HG02885 (cell line): ENCODE measurements around the gene CRTAC1.

Experiments used
- ATAC-seq: cut with Tn5 transposase; IDR thresholded peaks from one replicate; pipeline ENCODE4 v1.9.1; 2021; ENCODE audit warnings: mild to moderate bottlenecking; ENCODE audit not compliant: unreplicated experiment, poor library complexity

Gene CRTAC1

GRCh38 chr10:97925308-97925938, 105.0 kb downstream of the CRTAC1 start:
- ATAC-seq: no peak

- no peak for ATAC-seq
These were observed 105.7 kb downstream of the CRTAC1 start for GRCh38 chr10:97924678-97925077.

DNA sequence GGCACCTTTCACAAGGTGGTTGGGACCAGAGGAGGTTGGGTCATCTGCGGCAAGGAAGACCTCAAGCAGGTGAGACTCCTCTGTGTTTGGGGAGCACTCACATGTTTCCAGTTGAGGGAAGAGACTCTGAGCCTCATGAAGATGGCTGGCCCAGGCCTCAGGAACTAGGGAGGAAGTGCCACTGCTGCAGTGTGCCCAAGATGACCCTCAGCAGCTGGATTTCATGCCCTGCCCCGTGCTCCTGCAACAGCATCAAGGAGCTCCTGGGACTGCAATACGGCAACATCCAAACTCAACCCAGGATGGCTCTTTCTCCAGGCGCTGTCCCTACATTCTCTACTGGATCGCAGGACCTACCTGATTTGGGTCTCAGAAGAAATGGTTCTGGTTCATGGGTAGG, 106.9 kb downstream of the CRTAC1 start:
- no peak for ATAC-seq

- no peak for ATAC-seq
These were observed 107.4 kb downstream of the CRTAC1 start for GRCh38 chr10:97923057-97923456.

- no peak for ATAC-seq
These were observed 108.2 kb downstream of the CRTAC1 start for GRCh38 chr10:97922022-97922758.

- no peak for ATAC-seq
These were observed 108.8 kb downstream of the CRTAC1 start for GRCh38 chr10:97921581-97922021.

DNA sequence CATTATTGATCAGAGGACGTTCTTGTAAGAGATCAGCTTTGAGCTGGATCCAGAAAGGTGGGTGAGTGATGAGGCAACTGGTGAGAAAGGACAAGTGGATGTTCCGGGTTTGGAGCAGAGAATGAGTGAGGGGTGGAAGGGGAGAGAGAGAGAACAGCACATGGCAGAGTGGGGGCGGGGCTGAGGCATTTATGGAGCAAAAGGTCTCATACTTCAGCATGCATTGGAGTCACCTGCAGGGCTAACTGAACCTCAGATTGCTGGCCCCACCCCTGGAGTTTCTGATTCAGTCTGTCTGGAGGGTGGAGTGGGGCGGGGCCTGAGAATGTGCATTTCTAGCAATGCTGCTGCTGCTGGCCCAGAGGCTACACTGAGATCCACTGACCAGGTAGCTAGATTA, 109.6 kb downstream of the CRTAC1 start:
- ATAC-seq: no peak

GRCh38 chr10:97919012-97919411, 111.4 kb downstream of the CRTAC1 start:
- ATAC-seq: no peak

- ATAC-seq: no peak
These were observed 113.8 kb downstream of the CRTAC1 start for GRCh38 chr10:97916586-97916985.

- ATAC-seq: no peak
These were observed 114.9 kb downstream of the CRTAC1 start for GRCh38 chr10:97915346-97916131.

GRCh38 chr10:97914837-97915211, 115.6 kb downstream of the CRTAC1 start:
- ATAC-seq: peak; percentile 75

- no peak for ATAC-seq
These were observed 116.1 kb downstream of the CRTAC1 start for GRCh38 chr10:97914171-97914836.

DNA sequence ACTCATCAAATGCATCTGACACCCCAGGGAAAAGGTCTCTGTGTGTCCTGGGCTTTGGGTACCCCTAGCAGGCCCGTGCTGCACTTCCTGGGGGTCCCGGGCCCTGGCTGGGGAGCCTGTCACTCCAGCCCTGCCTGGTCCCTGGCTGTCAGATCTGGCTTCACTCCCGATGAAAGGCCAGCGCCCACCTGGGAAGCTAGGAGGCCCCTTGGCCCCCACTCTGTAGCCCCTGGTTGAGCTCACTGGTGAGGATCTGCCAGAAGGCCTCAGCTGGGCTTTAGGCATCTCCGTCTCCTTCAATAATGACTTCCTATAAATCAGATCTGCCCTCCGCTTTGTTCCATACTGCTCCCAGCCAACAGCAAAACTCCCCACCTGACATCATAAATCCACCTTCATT, 116.8 kb downstream of the CRTAC1 start:
- ATAC-seq: no peak

DNA sequence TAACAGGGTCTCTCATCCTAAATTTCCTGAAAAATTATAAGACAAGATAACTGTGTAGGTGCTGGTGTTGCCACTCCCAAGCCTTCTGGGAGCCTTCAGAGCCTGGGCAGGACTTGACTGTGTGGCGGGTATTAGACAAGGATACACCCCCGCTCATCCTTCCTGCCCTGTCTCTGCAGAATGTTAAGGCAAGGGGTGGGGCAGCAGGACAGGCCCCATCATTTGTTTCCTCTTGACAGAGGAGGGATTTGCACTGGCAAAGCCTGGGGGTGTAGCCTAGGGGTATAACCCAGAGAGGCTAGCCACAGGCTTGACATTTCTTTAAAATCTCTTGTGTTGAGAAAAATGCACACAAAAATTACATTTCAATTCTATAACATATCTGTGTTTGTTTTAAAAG, 117.2 kb downstream of the CRTAC1 start:
- no peak for ATAC-seq

- ATAC-seq: no peak
These were observed 119.2 kb downstream of the CRTAC1 start for GRCh38 chr10:97911217-97911616.

DNA sequence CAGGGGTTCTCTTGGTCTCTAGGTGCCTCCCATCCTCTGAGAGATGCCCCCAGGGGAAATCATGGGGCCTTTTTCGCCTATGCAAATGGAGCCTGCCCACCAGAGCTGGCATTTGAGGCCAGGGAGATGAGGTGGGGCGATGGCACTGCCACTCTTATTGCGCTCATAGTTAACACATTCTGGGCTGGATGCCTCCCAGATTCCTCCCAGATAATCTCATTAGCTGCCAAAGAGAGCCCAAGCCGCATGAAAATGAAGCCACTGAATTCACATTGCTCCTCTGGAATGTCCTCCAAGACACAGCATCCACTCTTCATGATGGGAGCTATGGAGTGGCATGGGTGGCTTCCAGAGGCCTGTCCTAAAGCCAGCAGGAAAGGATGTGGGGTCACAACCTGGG, 119.8 kb downstream of the CRTAC1 start:
- ATAC-seq: no peak

DNA sequence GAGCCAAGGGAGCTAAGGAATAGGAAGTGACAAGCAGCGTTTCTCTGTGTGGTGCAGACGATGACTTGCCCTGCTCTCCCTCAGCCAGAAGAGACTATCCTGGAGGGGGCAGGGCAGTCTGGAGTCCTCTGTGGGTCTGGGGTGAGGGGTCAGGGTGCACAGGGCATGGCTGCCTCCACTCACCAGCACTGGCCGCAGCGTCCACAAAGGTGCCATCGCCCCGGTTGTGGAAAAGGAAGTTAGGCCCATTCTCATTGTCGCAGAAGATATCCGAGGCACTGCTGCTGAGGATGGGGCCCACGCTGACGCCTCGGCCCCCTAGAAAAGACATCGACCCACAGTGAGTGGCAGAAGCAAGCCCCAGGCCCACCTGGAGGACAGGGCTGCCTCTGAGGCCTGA, 122.6 kb downstream of the CRTAC1 start:
- no peak for ATAC-seq

DNA sequence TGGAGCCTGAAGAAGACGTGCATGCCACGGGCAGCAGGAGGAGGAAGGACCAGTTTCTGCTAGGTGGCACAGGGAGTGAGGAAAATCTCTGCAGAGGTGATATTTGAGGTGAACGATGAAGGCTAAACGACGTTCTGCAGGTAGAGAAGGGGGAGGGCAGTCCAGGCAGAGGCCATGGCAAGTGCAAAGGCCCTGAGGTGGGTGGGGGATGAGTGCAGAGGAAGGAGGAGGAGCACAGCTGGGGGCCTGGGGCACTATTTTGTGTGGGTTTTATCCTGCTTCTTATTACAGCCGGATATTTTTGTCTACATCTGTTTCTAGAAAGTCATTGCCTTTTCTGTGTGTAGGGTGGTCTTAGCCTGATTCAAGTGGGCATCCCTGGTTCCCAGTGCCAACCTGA, 123.2 kb downstream of the CRTAC1 start:
- no peak for ATAC-seq

DNA sequence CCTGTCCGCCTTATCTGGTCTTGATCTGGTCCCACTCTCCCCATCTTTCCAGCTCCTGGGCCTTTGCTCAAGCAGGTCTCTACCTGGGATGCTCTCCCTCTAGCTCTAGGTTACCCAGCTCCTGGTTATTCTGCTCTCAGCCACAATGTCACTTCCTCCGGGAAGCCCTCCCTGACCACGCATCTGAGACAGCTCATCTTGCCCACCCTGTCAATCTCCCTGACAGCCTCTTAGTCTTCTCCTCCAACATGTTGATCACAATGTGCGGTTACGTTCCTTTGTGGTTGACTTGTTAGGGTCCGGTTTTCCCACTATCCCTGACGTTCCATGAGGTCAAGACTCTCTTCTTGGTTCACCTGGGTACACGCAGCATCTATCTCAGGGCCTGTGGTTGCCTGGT, 125.1 kb downstream of the CRTAC1 start:
- no peak for ATAC-seq

GRCh38 chr10:97904576-97904975, 125.8 kb downstream of the CRTAC1 start:
- ATAC-seq: no peak

- no peak for ATAC-seq
These were observed 126.4 kb downstream of the CRTAC1 start for GRCh38 chr10:97904018-97904381.
